Loucy (cell line): ENCODE data around the gene KRTAP12-3.

Experiments used
- EZH2phosphoT487 ChIP-seq: fragments of 200-600 bp; IDR thresholded peaks from 2 replicates; pipeline ENCODE4 v1.6.1; 2018; ENCODE audit warnings: antibody characterized with exemption, mild to moderate bottlenecking, moderate library complexity, borderline replicate concordance
- TF ChIP-seq, protein P1 (sequence below): fragments of 200-600 bp; sonication (generic); conservative IDR thresholded peaks from 2 replicates; pipeline ENCODE4 v1.5.1; 2014; ENCODE audit warnings: mild to moderate bottlenecking, antibody characterized with exemption, low read length

DNA sequence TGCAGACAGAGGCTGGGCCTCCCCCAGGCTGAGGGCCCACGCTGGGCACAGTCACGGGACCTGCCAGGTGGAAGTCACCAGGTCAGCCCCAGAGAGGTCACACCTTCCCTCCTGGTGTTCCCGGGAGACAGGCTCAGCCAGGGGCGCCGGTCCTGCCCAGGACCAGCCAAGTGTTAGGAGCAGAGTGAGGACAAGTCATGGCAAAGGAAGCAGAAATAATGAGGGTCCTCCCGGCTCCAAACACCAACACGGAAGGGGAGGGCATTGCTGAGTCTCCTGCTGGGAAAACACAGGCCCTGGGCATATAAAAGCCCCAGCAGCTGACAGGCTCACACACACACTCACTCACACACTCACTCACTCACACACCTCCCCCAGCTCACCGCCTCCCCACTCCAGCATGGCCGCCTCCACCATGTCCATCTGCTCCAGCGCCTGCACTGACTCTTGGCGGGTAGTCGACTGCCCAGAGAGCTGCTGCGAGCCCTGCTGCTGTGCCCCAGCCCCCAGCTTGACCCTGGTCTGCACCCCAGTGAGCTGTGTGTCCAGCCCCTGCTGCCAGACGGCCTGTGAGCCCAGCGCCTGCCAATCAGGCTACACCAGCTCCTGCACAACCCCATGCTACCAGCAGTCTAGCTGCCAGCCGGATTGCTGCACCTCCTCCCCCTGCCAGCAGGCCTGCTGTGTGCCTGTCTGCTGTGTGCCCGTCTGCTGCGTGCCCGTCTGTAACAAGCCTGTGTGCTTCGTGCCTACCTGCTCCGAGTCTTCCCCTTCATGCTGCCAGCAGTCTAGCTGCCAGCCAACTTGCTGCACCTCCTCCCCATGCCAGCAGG, 20.5 kb upstream of the KRTAP12-3 start, which contains the start of gene KRTAP10-10:
- TF ChIP-seq, protein P1, sequence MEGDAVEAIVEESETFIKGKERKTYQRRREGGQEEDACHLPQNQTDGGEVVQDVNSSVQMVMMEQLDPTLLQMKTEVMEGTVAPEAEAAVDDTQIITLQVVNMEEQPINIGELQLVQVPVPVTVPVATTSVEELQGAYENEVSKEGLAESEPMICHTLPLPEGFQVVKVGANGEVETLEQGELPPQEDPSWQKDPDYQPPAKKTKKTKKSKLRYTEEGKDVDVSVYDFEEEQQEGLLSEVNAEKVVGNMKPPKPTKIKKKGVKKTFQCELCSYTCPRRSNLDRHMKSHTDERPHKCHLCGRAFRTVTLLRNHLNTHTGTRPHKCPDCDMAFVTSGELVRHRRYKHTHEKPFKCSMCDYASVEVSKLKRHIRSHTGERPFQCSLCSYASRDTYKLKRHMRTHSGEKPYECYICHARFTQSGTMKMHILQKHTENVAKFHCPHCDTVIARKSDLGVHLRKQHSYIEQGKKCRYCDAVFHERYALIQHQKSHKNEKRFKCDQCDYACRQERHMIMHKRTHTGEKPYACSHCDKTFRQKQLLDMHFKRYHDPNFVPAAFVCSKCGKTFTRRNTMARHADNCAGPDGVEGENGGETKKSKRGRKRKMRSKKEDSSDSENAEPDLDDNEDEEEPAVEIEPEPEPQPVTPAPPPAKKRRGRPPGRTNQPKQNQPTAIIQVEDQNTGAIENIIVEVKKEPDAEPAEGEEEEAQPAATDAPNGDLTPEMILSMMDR: no peak
- TF ChIP-seq EZH2phosphoT487: no peak
